ENCODE measurements around the gene CD28.

- no peak for TF ChIP-seq CTCF (IDR thresholded peaks at IDR 0.05; ENCODE audit: insufficient read depth, low read length, poor library complexity, severe bottlenecking)
- TF ChIP-seq EZH2phosphoT487 (conservative IDR thresholded peaks at IDR 0.05; ENCODE audit: low read length): no peak
Measured at GRCh38 chr2:203705178-203705577, 1.3 kb upstream of the CD28 start.

All from SU-DHL-6 (cell line).